NCI-H2196 (cell line): ENCODE results near the gene SLC24A4.

Experiments used
- DNase-seq: peaks from one replicate; lab custom pipeline; 2025; ENCODE audit not compliant: unreplicated experiment; lab: John Stamatoyannopoulos, UW

The SLC24A4 gene

DNA sequence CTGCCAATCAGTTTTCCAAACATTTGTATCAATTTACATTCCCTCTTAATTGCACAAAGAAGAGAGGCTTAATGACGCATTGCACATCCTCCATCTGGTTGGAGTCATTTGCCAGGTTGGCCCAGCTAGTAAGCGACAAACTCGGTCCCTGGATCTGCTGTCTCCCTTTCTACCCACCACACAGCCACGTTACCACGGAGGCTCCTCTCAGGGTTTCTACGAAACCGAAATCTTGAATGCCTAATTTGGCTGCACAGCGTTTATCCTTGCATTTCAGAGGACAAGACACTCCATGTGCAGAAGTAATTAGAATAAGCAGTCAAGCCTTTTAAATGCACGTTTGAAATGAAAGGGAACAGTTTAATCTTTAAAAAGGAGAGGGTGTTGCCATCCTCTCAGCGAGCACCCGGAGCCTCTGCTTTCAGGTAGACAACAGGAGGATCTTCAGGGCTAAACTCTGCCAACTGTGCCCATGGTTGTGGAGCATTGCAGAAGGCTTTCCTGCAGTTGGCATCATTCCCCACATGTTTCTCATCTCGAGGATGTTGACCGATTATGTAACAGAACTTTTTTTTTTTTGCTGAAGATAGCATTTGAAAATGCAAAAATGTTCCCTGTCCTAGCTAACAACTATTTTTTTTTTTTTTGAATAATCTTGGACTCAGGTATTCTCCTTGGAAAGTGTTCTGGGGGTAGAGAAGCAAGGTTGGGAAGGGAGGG is 37.8 kb downstream of the SLC24A4 start:
- DNase-seq = no peak

DNA sequence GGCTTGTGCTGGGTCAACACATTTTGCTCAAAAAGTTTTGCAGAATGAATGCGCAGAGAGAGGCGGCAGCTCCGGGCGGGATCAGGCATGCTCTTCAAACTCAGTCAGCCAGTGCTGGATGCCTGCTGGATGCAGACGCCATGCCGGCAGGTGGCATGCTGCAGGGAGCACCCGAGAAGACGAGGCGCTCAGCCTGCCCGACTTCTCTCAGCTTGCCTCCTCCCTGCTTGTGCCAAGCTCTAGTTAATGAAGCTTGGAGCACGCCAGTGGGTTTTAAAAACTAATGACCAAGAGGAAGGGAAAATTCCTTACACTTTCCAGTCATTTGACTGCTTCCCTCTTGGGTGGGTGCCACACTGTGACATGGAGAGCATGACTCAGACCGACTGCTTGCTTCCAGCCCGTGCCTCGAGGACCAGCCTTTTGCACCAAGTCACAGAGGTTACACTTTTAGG is 39.8 kb downstream of the SLC24A4 start:
- DNase-seq = peak; percentile 1

DNA sequence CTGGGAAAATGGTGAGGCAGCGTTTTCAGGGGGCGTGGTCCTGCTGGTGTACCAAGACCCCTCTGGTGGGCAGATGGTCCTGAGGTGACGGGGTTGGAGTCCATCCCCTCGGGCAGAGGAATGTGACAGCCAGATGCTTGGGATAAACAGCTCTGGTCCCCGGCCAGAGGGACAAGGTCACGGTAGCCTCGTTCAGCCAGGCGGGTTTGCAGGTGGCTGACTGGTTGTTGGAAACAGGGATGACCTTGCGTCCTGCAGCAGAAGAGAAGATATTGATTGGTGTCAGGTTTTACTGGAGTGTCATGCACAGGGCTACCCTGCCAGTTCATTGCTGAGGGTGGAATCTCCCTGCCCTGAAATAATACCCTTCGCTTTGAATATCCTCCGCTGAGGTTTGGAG is 43.3 kb downstream of the SLC24A4 start:
- DNase-seq = no peak

DNA sequence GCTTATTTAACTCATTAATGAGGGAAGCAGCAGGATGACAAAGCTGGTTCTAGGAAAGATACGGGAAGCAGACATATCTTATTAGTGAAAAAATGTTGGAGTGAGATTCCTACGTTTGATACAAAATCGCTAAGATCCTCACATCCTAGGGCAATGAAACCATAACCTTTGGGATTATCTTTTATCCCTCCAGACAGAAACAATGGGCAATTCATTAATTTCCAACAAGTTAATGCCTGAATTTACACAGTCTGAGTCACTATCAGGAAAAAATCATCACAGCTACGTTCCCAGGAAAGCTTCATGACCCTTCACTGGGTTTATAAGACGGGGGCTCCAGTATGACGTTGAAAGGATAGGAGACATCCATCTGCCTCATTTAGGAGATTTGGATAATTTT is 45.0 kb downstream of the SLC24A4 start:
- no peak for DNase-seq

DNA sequence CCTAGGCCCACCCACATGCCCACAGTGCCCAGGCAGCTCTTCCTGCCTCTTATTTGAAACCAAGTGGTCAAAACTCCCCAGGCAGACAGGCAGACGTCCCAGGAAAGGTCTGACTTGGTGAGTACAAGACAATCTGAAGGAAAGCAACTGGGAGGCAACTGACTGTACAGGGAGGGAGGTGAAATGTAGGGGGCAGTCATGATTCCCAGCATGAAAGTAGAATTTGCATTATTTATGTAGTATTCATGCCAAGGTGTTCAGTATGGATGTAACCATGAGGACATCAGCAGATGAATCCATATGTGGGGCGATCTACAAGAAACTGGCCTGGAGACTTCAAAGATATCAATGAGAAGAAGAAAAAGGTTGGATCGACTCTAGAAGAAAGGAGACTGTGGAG is 46.1 kb downstream of the SLC24A4 start:
- no peak for DNase-seq

DNA sequence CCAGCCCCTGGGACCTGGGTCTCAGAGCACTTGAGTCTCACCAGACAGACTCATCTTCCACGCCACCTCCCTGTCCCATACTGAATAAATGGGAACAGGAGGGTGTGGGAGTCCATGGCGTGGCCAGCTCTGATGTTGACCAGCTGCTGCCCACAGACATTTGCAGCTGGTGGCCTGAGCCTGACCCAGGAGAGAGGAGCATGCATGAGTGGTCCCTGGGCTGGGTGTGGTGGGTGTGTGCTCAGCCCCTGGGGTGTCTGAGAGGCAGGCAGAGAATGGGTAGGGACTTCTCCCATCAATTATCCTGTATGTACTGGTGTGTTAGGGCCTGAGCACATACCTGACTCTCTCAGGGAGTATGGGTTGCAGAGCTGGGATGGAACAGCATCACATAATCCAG is 49.3 kb downstream of the SLC24A4 start:
- no peak for DNase-seq

DNA sequence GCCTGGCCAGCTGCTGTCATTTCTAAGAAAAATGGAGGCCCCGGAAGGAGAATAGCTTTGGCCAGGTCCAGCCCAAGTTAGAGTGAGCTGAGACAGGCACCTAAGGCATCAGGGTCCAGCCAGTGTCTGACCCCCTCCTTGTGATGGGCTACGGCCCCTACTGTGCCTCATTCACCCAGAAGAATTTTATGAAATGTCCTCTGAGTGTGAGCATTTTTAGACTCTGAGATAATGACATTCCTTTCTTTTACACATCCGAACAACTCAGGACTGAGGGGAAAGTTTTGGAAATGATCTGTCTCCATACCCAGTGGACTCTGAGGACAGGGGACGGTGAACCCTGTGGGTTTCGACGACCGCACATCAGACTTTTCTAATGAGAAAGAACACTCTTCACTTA is 50.4 kb downstream of the SLC24A4 start:
- no peak for DNase-seq

DNA sequence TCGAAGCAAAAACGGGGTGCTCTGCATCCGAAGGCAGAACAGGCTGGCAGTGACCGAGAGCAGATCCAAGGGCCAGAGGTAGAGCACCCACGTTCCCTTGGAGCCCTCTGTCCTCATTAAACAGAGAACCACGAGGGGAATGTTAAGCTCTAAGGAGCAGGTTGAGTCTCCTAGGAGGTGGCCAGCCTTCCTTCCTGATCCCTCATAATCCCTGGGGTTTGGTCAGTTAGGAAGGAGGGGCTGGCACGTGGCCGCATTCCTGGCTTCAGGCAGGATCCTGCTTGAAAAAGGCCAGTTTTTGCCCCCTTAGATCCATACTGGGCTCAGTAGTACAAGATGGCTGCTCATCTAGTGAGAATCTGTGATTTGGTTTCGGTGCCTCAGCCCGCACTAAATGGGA is 57.2 kb downstream of the SLC24A4 start:
- DNase-seq = no peak

DNA sequence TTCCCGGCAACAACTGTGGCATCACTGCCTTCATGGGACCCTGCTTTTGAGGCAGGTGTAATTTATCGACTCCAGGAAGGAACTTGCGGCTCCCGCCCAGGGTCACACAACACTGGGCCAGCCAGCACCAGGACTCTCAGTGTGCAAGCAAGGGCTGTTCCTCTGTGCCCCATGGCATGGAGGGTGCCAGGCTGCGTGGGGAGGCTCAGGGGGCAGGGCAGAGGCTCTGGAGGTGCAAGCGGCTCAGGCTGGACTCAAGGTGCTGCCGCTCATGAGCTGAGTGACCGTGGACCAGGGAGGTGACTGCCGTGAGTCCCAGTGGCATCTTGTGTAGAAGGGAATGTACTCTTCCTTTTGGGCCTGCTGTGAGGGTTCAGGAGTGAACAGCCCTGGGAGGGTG is 57.6 kb downstream of the SLC24A4 start:
- no peak for DNase-seq

DNA sequence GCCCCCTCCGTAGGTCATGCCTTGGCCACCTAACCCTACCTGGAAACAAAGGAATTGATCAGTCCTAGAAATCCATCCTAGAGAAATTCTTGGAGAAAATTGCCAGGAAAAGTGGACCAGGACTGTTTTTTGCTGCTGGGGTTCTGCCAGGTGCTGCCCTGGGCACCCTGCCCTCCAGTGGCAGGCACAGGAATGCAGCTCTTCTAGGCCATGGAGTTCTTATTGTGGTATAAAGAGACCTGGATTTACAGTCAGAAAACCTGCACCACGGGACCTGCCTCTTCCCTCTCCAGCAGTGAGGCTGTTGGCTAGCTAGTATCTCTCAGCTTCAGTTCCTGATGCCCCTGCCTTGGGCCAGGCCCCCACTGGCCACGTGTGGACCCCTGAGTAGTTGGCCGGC is 59.7 kb downstream of the SLC24A4 start:
- DNase-seq = no peak

DNA sequence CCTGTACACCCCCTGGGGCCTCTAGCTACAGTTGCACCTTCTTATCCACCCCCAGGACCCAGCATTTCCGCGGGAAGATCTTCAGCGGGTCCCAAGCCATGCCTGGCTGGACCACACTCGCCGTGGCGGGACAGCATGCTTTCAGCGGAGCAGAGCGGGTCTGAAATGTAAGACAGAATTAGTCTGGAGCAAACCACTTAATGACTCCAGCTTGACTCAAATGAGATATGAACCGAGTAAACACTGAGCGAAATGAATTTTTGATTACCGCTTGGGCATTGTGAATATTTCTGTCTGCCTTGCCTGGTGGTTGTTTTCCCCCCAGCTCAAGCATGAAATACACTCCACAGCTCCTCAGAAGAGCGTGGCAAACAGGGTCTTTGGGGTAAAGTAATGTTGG is 60.8 kb downstream of the SLC24A4 start:
- DNase-seq = no peak

DNA sequence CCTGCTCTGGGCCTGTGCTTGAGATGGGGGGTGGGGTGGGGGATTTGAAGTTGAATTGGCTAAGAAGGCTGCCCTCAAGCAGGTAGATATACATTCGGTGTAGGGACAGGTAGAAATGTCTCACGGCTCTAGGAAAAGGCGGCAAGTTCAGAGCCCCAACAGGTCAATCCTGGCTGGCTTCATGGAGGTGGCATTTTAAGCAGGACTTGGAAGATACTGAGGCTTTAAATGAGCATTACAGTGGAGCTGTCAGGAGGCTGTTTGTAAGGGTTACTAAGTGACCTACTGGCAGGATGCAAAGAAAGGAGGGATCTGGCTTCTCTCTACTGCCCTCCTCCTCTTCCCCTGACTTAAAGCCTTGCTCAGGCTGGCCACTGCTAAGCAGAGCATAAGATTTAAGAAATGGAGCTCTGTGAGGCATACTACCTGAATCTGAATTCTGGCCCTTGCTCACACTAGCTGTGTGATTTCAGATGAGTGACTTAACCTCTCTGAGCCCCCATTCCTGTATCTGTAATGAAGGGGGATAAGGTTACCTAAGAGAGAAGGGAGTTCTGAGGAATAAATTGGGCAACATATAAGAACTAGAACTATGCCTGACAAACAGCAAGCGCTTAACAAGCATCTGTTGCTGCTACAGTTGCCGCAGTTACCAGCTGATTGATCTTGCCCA is 61.6 kb downstream of the SLC24A4 start:
- no peak for DNase-seq

DNA sequence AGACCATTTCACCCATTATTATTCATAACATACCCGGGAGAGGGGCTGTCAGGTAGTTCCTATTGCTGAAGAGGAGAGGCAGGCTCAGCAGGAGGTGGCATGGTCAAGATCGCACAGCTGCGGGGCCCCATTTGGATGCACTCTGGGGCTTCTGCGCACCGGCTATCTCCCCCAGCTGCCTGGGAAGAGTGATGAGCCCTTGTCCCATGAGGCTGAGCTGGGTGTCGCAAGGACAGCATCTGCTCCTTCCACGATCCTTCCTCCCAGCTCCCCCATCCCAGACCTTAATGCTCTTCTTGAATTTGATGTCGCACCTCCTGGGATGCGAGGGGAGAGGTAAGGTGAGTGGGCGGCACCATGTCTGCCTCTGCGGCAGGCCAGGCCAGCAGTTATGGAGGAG is 62.6 kb downstream of the SLC24A4 start:
- DNase-seq = no peak

DNA sequence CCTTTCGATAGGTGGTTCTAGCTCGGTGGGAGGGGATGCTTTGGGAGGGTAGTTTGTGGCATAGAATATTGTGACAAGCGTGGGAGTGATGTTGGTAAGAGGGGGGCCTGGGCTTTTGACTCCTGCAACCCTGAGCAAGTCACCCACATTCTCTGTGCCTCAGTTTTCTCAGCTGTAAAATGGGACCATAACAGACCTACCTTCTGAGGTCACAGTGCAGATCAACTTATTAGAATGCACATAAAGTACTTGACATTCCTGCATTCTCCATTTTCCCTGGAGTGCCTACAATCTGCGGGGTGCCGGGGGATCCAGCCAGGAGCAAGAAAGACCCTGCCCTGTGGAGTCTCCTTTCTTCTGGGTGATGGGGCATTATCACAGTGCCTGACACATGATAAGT is 63.2 kb downstream of the SLC24A4 start:
- no peak for DNase-seq

DNA sequence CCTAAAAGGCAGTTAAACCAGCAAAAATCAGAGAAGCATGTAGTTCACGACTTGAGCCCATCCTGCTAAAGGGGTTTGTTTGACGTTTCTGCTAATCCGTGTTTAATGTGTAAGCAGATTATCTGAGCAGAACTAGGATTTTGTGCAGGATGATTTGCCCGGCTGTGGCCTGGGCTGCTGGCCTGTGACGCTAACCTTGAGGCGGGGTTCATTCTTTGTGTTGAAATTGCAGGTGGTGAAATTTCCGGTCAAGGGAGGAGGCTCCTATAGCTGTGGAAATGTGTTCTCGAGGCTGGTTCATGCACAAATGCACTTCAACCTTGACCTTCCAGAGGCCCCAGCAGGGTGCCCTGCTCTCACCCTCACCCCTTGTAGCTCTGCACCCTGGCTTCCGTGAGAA is 63.7 kb downstream of the SLC24A4 start:
- DNase-seq = no peak

DNA sequence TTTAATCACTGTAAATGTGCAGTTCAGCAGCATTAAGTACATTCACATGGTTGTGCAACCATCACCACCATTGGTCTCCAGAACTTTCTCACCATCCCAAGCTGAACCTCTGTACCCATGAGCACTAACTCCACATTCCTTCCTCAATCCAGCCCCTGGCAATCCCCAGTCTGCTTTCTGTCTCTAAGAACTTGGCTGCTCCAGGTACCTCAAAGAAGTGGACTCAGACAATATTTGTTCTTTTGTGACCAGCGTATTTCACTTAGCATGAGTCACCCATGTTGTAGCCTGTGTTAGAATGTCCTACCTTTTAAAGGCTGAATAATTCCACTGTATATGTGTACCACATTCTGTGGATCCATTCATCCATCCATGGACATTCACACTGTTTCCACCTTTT is 64.6 kb downstream of the SLC24A4 start:
- DNase-seq = no peak

DNA sequence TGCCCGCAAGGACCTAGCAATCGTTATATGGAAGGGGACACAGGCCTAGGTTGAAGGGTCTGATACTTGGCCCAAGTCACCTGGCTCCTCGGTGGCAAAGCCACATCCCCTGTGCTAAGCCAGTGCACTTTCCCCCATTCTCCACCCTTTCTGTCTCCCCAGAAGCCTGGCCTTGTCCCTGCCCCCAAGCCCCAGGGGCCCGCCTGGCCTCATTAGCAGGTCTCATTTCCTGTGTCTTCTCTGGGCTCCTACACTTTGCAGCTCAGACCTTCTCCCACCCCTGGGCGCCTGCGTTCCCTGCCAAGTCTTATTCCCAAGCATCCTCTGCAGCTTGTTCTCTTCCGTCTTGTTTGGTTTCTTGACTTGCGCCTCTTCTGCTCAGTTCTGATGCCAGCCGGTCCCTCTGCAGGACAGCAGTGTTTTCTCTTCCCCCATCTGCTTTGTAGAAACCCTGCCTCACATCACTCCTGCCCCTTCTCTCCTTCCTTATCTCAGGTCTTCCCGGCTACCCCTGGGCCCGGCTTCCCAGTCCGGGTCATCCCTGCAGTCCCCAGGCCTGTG is 66.7 kb downstream of the SLC24A4 start:
- no peak for DNase-seq

DNA sequence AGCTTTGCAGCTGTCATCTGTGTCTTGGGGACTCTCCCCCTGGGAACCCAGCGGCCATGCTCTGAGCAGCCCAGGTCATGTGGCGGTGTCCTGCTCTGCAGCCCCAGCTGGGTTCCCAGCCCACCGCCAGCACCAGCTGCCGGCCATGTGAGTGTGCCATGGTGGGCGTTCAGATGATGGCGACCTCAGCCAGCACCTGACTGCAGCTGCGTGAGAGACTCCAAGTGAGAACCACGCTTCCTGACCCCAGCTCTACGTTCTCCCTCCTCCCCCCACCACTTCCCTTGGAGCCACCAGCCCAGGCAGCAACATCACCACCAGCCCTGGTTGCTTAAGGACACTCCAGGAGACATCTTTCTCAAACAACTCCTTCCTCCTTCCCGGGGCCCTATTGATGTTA is 68.8 kb downstream of the SLC24A4 start:
- DNase-seq = no peak

DNA sequence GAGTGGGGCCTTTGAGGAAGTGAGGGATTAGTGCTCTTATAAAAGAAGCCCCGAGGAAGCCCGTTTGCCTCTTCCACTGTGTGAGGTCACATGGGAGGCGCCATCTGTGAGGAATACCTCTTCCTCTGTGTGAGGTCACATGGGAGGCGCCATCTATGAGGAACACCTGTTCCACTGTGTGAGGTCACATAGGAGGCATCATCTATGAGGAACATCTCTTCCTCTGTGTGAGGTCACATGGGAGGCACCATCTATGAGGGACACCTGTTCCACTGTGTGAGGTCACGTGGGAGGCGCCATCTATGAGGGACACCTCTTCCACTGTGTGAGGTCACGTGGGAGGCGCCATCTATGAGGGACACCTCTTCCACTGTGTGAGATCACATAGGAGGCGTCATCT is 69.7 kb downstream of the SLC24A4 start:
- no peak for DNase-seq

DNA sequence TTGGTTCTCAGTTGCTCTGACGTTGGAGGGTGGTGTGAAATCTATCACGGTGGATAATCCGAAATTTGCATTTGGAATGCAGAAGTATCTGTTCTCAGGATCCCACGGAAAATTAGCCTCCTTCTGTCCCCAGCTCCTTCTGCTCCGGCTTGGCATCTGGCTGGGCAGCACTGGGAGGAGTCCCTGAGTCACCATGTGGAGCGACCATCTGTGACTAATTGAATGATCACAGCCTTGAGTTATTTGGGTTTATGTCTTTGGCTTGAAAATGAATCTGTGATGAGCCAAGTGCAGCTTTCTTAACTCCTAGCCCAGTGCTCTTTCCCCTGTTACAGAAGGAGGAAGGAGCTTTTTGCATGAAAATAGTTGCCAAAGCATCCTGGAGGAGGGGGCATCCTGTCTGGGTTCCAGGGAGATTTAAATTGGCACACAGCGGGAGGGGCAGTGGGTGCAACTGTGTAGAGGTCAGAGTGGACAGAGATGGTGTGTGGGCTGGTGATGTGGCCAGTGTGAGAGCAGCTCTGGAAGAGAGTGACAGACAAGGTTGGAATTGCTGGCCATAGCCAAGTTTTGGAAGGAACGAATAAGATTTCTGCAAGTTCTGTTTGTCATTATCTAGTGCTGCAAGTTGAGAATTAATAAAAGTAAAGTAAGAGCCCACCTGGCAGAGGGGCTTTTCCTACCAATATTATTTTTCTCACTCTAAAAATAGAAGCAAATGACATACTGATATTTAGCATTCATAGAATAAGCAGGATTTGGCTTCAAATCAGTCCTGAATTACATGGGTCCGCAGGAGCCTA is 74.4 kb downstream of the SLC24A4 start:
- no peak for DNase-seq

DNA sequence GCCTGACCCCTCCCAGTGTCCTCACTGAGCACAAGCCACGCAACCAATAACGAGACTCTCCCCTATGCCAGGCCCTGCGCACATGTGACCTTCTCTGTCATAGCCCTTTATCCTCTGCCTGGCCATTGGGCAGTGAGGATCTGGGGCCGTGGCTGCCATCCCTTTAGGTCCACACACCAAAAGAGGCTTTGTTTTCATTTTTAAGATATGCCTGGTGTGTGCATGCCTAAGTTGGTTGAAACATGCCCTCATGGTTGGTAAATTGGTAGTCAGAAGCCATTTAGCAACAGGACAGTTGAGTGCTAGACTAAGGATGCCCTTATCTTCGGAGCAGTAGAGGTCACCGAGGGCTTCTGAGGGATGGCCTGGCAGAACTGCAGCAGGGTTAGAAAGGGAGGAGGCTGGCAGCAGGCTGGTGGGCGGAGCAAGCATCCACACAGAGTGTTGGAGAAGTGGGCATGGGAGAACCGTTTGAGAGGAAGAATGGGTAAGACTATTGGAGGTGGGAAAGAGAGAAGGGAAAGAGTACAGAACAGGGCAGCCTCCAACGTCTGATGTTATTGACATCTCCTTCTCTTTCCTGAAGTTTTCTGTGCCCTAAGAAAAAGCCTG is 75.1 kb downstream of the SLC24A4 start:
- no peak for DNase-seq
